Heart right ventricle (tissue), 16 donors: ENCODE measurements around the gene ZBTB9. TPM values are rescaled to one million over a fixed set of nuclear protein-coding genes. Genes with fewer than 3 reads are reported as not detected.

Source experiments
- ATAC-seq, 8 donors: fragments of 200-7000 bp; cut with Tn5 transposase; one replicate each; pipeline ENCODE4 v1.9.1; 2020; ENCODE audit warnings: mild to moderate bottlenecking in 8 of 8, moderate library complexity in 8 of 8, moderate number of reproducible peaks in 1 of 8
- DNase-seq, 2 donors: peaks; one replicate each; pipeline ENCODE4 v3.0.0-alpha.2; 2020
- H3K27ac ChIP-seq, 10 donors: fragments of 200-600 bp; sonication (generic) in 2 of 10; one replicate each; pipeline versions ENCODE4 v1.5.0 to v1.8.0; 2020 to 2022; ENCODE audit warnings: mild to moderate bottlenecking in 3 of 10
- H3K27me3 ChIP-seq, 7 donors: fragments of 200-600 bp; one replicate each; pipeline ENCODE4 v1.8.0; 2021 to 2022; ENCODE audit warnings: mild to moderate bottlenecking in 2 of 7
- H3K36me3 ChIP-seq, 9 donors: fragments of 200-600 bp; sonication (generic) in 1 of 9; one replicate each; pipeline versions ENCODE4 v1.5.0 to v1.8.0; 2020 to 2022; ENCODE audit warnings: mild to moderate bottlenecking in 2 of 9
- H3K4me1 ChIP-seq, 9 donors: fragments of 200-600 bp; sonication (generic) in 1 of 9; one replicate each; pipeline versions ENCODE4 v1.5.0 to v1.8.0; 2020 to 2022; ENCODE audit warnings: mild to moderate bottlenecking in 4 of 9
- H3K4me3 ChIP-seq, 10 donors: fragments of 200-600 bp; sonication (generic) in 2 of 10; one replicate each; pipeline versions ENCODE4 v1.5.0 to v1.8.0; 2020 to 2022; ENCODE audit warnings: mild to moderate bottlenecking in 7 of 10, moderate library complexity in 2 of 10
- H3K9me3 ChIP-seq, 11 donors: fragments of 200-600 bp in 10 of 11; sonication (generic) in 2 of 11; one replicate each; pipeline versions ENCODE4 v1.5.0 to v1.8.0; 2013 to 2022; ENCODE audit warnings: mild to moderate bottlenecking in 2 of 11, control low read depth in 1 of 11, moderate library complexity in 1 of 11
- CTCF ChIP-seq, 9 donors: fragments of 200-600 bp; sonication (generic) in 2 of 9; IDR thresholded peaks; one replicate each; pipeline versions ENCODE4 v1.5.0 to v1.8.0; 2021 to 2022; ENCODE audit warnings: antibody characterized with exemption in 9 of 9, mild to moderate bottlenecking in 5 of 9, moderate library complexity in 1 of 9
- WGBS, 2 donors: extraction: QIAGEN DNeasy Blood & Tissue Kit; methylation state at CpG; one replicate each; pipeline ENCODE4 v1.1.7; 2013; ENCODE audit warnings: inconsistent platforms in 1 of 2; 5-methylcytosine and 5-hydroxymethylcytosine counted together
- intact Hi-C, 10 donors: fragments of 100-400 bp; cut with DNase I; formaldehyde crosslinking; loops; one replicate each; pipeline versions ENCODE4 v1.11.1 to v1.14.2; 2022
- polyA plus RNA-seq, 2 donors: library from polyadenylated mRNA; stranded (reverse); fragments of 200-250 nt; gene quantifications; one replicate each; pipeline ENCODE4 v1.2.3, GENCODE V29; 2013
- total RNA-seq, 10 donors: library from RNA; stranded (reverse); fragmentation: NEBNext Ultra II Directional in 3 of 10; extraction: Animal tissue kit (Norgen Biotek cat#: 25700) in 3 of 10; gene quantifications; one replicate each; pipeline versions ENCODE4 v1.2.1 to v1.2.4, GENCODE V29; 2021 to 2023
- donor health status: Arrhythmogenic right ventricular cardiomyopathy.
- donor health status: ischemic (EF 13 %, LVEDD 7.1; RV severe dilation, severe dysfunction).
- donor health status: healthy with polysubstance abuse.
- donor health status: DM: no; HTN: yes; CAD: no.
- donor health status: DM: no; HTN: no; CAD: no.
- donor health status: ischemic (EF 25% LVEDD 6.9; RV normal size, moderate dysfunction).
- donor health status: ischemic (EF 25% LVEDD 5.7; RV mildly dilated, moderate dysfunction).
- donor health status: healthy.
- donor health status: DM: yes; HTN: yes; CAD: no.
- donor health status: Ischemic cardiomyopathy.
- donor health status: ischemic (EF 35%, LVEDD 5.7; RV mildly dilated, moderate dysfunction).
- donor health status: nonischemic (EF 11% LVEDD 7.7; RV severe dilation, severe dysfunction).
- donor health status: DM: yes; HTN: yes; CAD: no.
- donor health status: PGD.
- donor health status: ischemic (EF 29% LVEDD 5.4; RV normal size, mild dysfunction).
- donor health status: nonischemic (EF 23%, LVEDD 6.1; RV moderate dilation, normal function).

ZBTB9 gene
- total and polyA plus RNA-seq, 12 donors = 1.2 to 6.5 (median 4.8) TPM

- H3K27ac ChIP-seq = peak overlapping the region in 6 of 10 donors; percentile 14 to 83 (median 66)
- 94 to 100% methylated on average over 1 of the region's 1 CpG for WGBS, 2 donors
- H3K36me3 ChIP-seq = peaks cover 0 to 33% (median 10%) of the 10 kb centered on the region in 9 donors
- H3K4me1 ChIP-seq = peaks cover 7 to 61% (median 49%) of the 10 kb centered on the region in 9 donors
- DNase-seq (no peak), ATAC-seq (peak in 3 of 8 donors; percentile 3 to 21 (median 11))
- intact Hi-C loops = loop anchor here in 1 of 10 donors (10.0 kb wide), 1 partner anchor 262 kb away; no protein-coding TSS in a partner anchor
- no peaks in the 10 kb centered on the region for H3K27me3 ChIP-seq
- H3K4me3 ChIP-seq = peak overlapping the region in 1 of 10 donors; percentile 18
- TF ChIP-seq CTCF (IDR thresholded peaks at IDR 0.05) = no peak
- H3K9me3 ChIP-seq = no peaks in the 10 kb centered on the region
Observed at GRCh38 chr6:33433001-33433543, 21.3 kb upstream of the ZBTB9 start.

GRCh38 chr6:33433544-33434191, 20.7 kb upstream of the ZBTB9 start:
- intact Hi-C loops = loop anchor here in 1 of 10 donors (10.0 kb wide), 1 partner anchor 261 kb away; no protein-coding TSS in a partner anchor
- H3K4me1 ChIP-seq = peaks cover 7 to 55% (median 43%) of the 10 kb centered on the region in 9 donors
- peaks cover 0 to 39% (median 10%) of the 10 kb centered on the region in 9 donors for H3K36me3 ChIP-seq
- DNase-seq (peak in 1 of 2 donors; percentile 61), ATAC-seq (peak; percentile 66 to 85 (median 75))
- WGBS, 2 donors = 13 to 27% methylated on average over 12 to 16 of the region's 17 CpGs
- peak overlapping the region in 7 of 10 donors; percentile 8 to 83 (median 64) for H3K27ac ChIP-seq
- no peak for TF ChIP-seq CTCF (IDR thresholded peaks at IDR 0.05)
- H3K27me3 ChIP-seq = no peaks in the 10 kb centered on the region
- H3K9me3 ChIP-seq = no peaks in the 10 kb centered on the region
- peak overlapping the region in 2 of 10 donors; percentile 15 to 18 for H3K4me3 ChIP-seq

DNA sequence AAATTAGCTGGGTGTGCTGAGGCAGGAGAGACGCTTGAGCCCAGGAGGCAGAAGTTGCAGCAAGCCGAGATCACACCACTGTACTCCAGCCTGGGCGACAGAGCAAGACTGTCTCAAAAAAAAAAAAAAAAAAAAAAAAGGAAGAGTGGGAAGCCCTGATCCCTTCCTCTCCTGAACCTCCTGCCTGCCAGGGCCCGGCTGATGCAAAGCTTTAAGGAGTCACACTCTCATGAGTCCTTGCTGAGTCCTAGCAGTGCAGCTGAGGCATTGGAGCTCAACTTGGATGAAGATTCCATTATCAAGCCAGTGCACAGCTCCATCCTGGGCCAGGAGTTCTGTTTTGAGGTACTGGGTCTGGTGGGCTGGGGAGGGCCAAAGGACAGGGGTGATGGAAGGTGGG, 19.4 kb upstream of the ZBTB9 start:
- Histone ChIP-seq H3K27me3 (no peaks in the 10 kb centered on the region), H3K9me3 (no peaks in the 10 kb centered on the region), H3K4me1 (peaks cover 5 to 42% (median 32%) of the 10 kb centered on the region in 9 donors), H3K4me3 (no peak overlapping the region), H3K36me3 (peaks cover 0 to 48% (median 10%) of the 10 kb centered on the region in 9 donors), H3K27ac (no peak overlapping the region)
- 84 to 91% methylated on average over 4 of the region's 4 CpGs for WGBS, 2 donors
- DNase-seq (no peak), ATAC-seq (no peak)
- no peak for TF ChIP-seq CTCF (IDR thresholded peaks at IDR 0.05)
- intact Hi-C loops = loop anchor here in 1 of 10 donors (10.0 kb wide), 1 partner anchor 260 kb away; no protein-coding TSS in a partner anchor

GRCh38 chr6:33437666-33438065, 16.7 kb upstream of the ZBTB9 start:
- intact Hi-C loops = loop anchor here in 1 of 10 donors (10.0 kb wide), 1 partner anchor 257 kb away; no protein-coding TSS in a partner anchor
- H3K27ac ChIP-seq = no peak overlapping the region
- no peak overlapping the region for H3K4me3 ChIP-seq
- DNase-seq = no peak
- TF ChIP-seq CTCF (IDR thresholded peaks at IDR 0.05) = no peak
- no peak for ATAC-seq
- no peaks in the 10 kb centered on the region for H3K9me3 ChIP-seq
- peaks cover 0 to 72% (median 10%) of the 10 kb centered on the region in 9 donors for H3K36me3 ChIP-seq
- 95% methylated on average over 18 of the region's 18 CpGs for WGBS, 2 donors
- peaks cover 2 to 17% (median 9%) of the 10 kb centered on the region in 9 donors for H3K4me1 ChIP-seq
- H3K27me3 ChIP-seq = no peaks in the 10 kb centered on the region
